ENCODE results near the gene KIF20A.
"Not testable (repeated sequence)": the region's sequence is repeated elsewhere in the genome, so short reads cannot be mapped to it uniquely, and the experiment has no call there.

The KIF20A gene

GRCh38 chr5:138186002-138186447, 7.1 kb downstream of the KIF20A start:
- Histone ChIP-seq H3K4me1 (ENCODE audit: control insufficient read depth, low read length) (peaks cover 1% of the 10 kb centered on the region; the same call in 1 of the 2 replicates), H4K20me1 (ENCODE audit: control insufficient read depth, insufficient read depth, low read depth, low read length) (0 out of 2 replicates have a peak, but pooled peaks cover 2% of the 10 kb centered on the region), H3K9me3 (ENCODE audit: control insufficient read depth, insufficient read depth, low read length) (no peaks in the 10 kb centered on the region), H3K4me3 (ENCODE audit: low read length) (no peak overlapping the region), H3K4me2 (ENCODE audit: low read length) (no peak overlapping the region), H3K36me3 (ENCODE audit: control insufficient read depth, low read length) (peaks cover 93% of the 10 kb centered on the region), H3K9me2 (replicated peaks; ENCODE audit: control insufficient read depth, low read length) (no peaks in the 10 kb centered on the region), H3K79me2 (ENCODE audit: control insufficient read depth, low read length) (peaks cover 5% of the 10 kb centered on the region), H3F3A (ENCODE audit: control insufficient read depth, insufficient read depth) (peaks cover 21% of the 10 kb centered on the region; the same call in 1 of the 2 replicates), H3K27ac (ENCODE audit: low read depth, low read length) (no peak overlapping the region), H3K27me3 (ENCODE audit: control insufficient read depth, low read length) (no peaks in the 10 kb centered on the region)
- TF ChIP-seq EZH2phosphoT487 (IDR thresholded peaks at IDR 0.05; ENCODE audit: borderline replicate concordance, low read length) (no peak), CTCF (IDR thresholded peaks at IDR 0.05; ENCODE audit: low read depth, low read length, poor library complexity, severe bottlenecking) (no peak)

GRCh38 chr5:138188626-138189025, 9.7 kb downstream of the KIF20A start:
- H3K36me3 ChIP-seq (ENCODE audit: control insufficient read depth, low read length) = peaks cover 93% of the 10 kb centered on the region
- no peak overlapping the region for H3K4me2 ChIP-seq (ENCODE audit: low read length)
- no peaks in the 10 kb centered on the region for H3K9me2 ChIP-seq (replicated peaks; ENCODE audit: control insufficient read depth, low read length)
- H3K4me1 ChIP-seq (ENCODE audit: control insufficient read depth, low read length) = peaks cover under 1% of the 10 kb centered on the region; the same call in 1 of the 2 replicates
- no peaks in the 10 kb centered on the region for H4K20me1 ChIP-seq (ENCODE audit: control insufficient read depth, insufficient read depth, low read depth, low read length)
- no peaks in the 10 kb centered on the region for H3K9me3 ChIP-seq (ENCODE audit: control insufficient read depth, insufficient read depth, low read length)
- H3K79me2 ChIP-seq (ENCODE audit: control insufficient read depth, low read length) = no peaks in the 10 kb centered on the region
- H3K27me3 ChIP-seq (ENCODE audit: control insufficient read depth, low read length) = no peaks in the 10 kb centered on the region
- no peak for TF ChIP-seq CTCF (IDR thresholded peaks at IDR 0.05; ENCODE audit: low read depth, low read length, poor library complexity, severe bottlenecking)
- no peak overlapping the region for H3K27ac ChIP-seq (ENCODE audit: low read depth, low read length)
- peaks cover 25% of the 10 kb centered on the region for H3F3A ChIP-seq (ENCODE audit: control insufficient read depth, insufficient read depth)
- H3K4me3 ChIP-seq (ENCODE audit: low read length) = no peak overlapping the region

DNA sequence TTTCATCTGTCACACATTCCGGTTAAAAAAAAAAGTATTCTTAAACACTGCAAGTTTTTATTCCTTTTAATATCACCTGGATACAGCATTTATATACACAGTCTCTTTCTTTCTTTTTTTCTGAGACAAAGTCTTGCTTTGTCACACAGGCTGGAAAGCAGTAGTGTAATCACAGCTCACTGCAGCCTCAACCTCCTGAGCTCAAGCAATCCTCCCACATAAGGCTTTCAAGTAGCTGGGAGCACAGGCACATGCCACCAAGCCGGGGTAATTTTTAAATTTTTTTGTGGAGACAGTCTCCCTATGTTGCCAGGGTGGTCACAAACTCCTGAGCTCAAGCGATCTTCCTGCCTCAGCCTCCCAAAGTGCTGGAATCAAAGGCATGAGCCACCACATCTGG, 13.9 kb downstream of the KIF20A start:
- Histone ChIP-seq H3K4me3 (ENCODE audit: low read length) (no peak overlapping the region), H3K36me3 (ENCODE audit: control insufficient read depth, low read length) (peaks cover 74% of the 10 kb centered on the region), H3K27me3 (ENCODE audit: control insufficient read depth, low read length) (no peaks in the 10 kb centered on the region), H3F3A (ENCODE audit: control insufficient read depth, insufficient read depth) (peaks cover 18% of the 10 kb centered on the region), H3K4me2 (ENCODE audit: low read length) (no peak overlapping the region), H4K20me1 (ENCODE audit: control insufficient read depth, insufficient read depth, low read depth, low read length) (no peaks in the 10 kb centered on the region), H3K9me3 (ENCODE audit: control insufficient read depth, insufficient read depth, low read length) (no peaks in the 10 kb centered on the region), H3K4me1 (ENCODE audit: control insufficient read depth, low read length) (peaks cover 9% of the 10 kb centered on the region), H3K27ac (ENCODE audit: low read depth, low read length) (no peak overlapping the region), H3K79me2 (ENCODE audit: control insufficient read depth, low read length) (no peaks in the 10 kb centered on the region), H3K9me2 (replicated peaks; ENCODE audit: control insufficient read depth, low read length) (no peaks in the 10 kb centered on the region)
- TF ChIP-seq EZH2phosphoT487 (IDR thresholded peaks at IDR 0.05; ENCODE audit: borderline replicate concordance, low read length) (no peak), CTCF (IDR thresholded peaks at IDR 0.05; ENCODE audit: low read depth, low read length, poor library complexity, severe bottlenecking) (no peak)

DNA sequence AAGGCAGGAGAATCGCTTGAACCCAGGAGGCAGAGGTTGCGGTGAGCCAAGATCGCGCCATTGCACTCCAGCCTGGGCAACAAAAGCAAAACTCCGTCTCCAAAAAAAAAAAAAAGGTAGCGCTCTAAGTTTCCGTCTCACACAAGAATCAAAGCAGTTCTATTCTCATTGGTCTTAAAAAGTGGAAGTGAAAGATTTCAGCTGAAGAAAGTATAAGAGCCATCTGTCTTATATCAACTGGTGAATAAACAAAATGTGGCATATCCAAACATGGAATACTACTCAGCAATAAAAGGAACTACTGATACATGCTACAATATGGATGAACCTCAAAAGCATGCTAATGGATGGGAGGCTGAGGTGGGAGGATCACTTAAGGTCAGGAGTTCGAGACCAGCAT, 14.9 kb downstream of the KIF20A start:
- H3K9me3 ChIP-seq (ENCODE audit: control insufficient read depth, insufficient read depth, low read length); H3K79me2 ChIP-seq (ENCODE audit: control insufficient read depth, low read length); H3F3A ChIP-seq (ENCODE audit: control insufficient read depth, insufficient read depth); H3K27me3 ChIP-seq (ENCODE audit: control insufficient read depth, low read length); H3K9me2 ChIP-seq (replicated peaks; ENCODE audit: control insufficient read depth, low read length); H3K4me3 ChIP-seq (ENCODE audit: low read length); H3K27ac ChIP-seq (ENCODE audit: low read depth, low read length); H3K4me2 ChIP-seq (ENCODE audit: low read length); H3K4me1 ChIP-seq (ENCODE audit: control insufficient read depth, low read length); H4K20me1 ChIP-seq (ENCODE audit: control insufficient read depth, insufficient read depth, low read depth, low read length): not testable (repeated sequence)
- H3K36me3 ChIP-seq (ENCODE audit: control insufficient read depth, low read length) = peaks cover 74% of the 10 kb centered on the region

Measured in DOHH2 (cell line).